ENCODE results near the gene MTMR4.

GRCh38 chr17:58541249-58541648 is 26.8 kb upstream of the MTMR4 start:
- TF ChIP-seq TSHZ2 (CRISPR knock-in tag; IDR thresholded peaks at IDR 0.05) (no peak), ZFP3 (CRISPR knock-in tag; IDR thresholded peaks at IDR 0.05) (no peak), SNAI2 (CRISPR knock-in tag; IDR thresholded peaks at IDR 0.05) (no peak)
